ENCODE results near the gene BBX.

Gene BBX

DNA sequence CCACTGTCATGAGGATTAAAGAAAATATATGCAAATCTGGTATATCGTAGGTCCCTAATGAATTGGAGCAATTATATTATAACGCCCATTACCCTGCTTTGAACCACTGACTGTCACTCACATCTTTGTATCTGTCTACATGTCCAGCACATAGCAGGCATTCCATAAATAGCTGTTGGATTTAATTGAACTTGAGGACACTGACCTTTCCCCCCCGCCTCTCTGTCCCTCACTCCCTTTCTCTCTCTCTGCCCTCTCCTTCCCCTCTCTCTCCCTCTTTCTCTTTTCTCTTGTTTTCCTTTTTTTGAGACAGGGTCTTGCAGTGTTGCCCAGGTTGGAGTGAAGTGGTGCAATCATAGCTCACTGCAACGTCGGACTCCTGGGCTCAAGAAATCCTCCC lies 335.1 kb downstream of the BBX start:
- Mint-ChIP-seq H3K36me3 (ENCODE audit: insufficient read depth) (no peaks in the 10 kb centered on the region), H3K4me3 (no peak overlapping the region), H3K4me1 (ENCODE audit: low read depth in 2 of 2) (peaks cover 2 to 5% of the 10 kb centered on the region in 2 donors), H3K9me3 (no peaks in the 10 kb centered on the region), H3K27ac (no peak overlapping the region), H3K27me3 (peaks cover 0 to 23% of the 10 kb centered on the region in 2 donors)
- ATAC-seq (replicated peaks) (no peak), DNase-seq (no peak)

DNA sequence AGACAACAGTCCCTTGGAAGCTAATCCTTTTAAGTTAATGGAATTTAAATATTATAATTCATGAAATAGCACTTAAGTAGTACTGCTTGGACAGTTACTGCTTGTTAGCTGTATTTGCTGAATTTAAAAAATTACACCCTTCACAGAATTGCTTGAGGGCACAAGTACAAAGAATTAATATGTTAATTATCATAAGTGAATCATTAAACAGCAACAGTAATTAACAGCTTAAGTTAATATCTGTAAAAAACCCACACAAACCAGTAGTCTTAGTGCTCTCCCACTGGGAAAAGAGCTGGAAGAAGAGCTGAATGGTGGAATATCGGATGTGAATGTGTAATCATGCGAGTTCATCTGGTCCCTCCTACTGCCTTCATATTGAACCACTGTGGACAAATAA lies 336.1 kb downstream of the BBX start:
- no peak for DNase-seq
- ATAC-seq (replicated peaks), result no peak
- no peaks in the 10 kb centered on the region for H3K9me3 Mint-ChIP-seq
- no peaks in the 10 kb centered on the region for H3K36me3 Mint-ChIP-seq (ENCODE audit: insufficient read depth)
- peaks cover 2 to 5% of the 10 kb centered on the region in 2 donors for H3K4me1 Mint-ChIP-seq (ENCODE audit: low read depth in 2 of 2)
- no peak overlapping the region for H3K27ac Mint-ChIP-seq
- H3K27me3 Mint-ChIP-seq, result peaks cover 0 to 22% of the 10 kb centered on the region in 2 donors
- no peak overlapping the region for H3K4me3 Mint-ChIP-seq
